ENCODE measurements around the gene MSRB2. TPM values are rescaled to one million over a fixed set of nuclear protein-coding genes. Genes with fewer than 3 reads are reported as not detected.

Gene MSRB2
- total RNA-seq, 1 donor from 2014 or later: 8.3 TPM

Other genes with a start within 250 kb of the MSRB2 start
- not detected in 2 replicates for gene ARMC3, start 167.5 kb upstream of the MSRB2 start, total RNA-seq
- not detected in 2 replicates for gene PTF1A, start 96.7 kb downstream of the MSRB2 start, total RNA-seq
- gene C10orf67, start 249.2 kb downstream of the MSRB2 start, total RNA-seq: not detected in 2 replicates

Data from dermis blood vessel endothelial cell (primary cell).